GM23338 (cell line): Measurements from ENCODE around the gene HTR2B. TPM values are rescaled to one million over a fixed set of nuclear protein-coding genes. Genes with fewer than 3 reads are reported as not detected.

Experiments used
- ATAC-seq: fragments of 200-7000 bp; cut with Tn5 transposase; 3 replicates; pipeline ENCODE4 v1.9.1; 2020
- DNase-seq: peaks from one replicate; pipeline ENCODE4 v3.0.0-alpha.2; 2015; ENCODE audit warnings: low spot score
- H2AFZ ChIP-seq: fragments of 200-600 bp; sonication (generic); 2 replicates; pipeline ENCODE4 v1.8.0; 2016; ENCODE audit warnings: antibody characterized with exemption, mild to moderate bottlenecking, moderate library complexity
- H3F3A ChIP-seq: fragments of 200-600 bp; sonication (generic); replicated peaks from 2 replicates; pipeline ENCODE4 v1.8.0; 2017; ENCODE audit warnings: antibody characterized with exemption, mixed run types, low read depth
- H3K27ac ChIP-seq: fragments of 200-600 bp; sonication (generic); 2 replicates; pipeline ENCODE4 v1.6.1; 2016; ENCODE audit warnings: low read depth
- H3K27me3 ChIP-seq: fragments of 200-600 bp; sonication (generic); 2 replicates; pipeline ENCODE4 v1.8.0; 2016; ENCODE audit warnings: mild to moderate bottlenecking, mixed run types, moderate library complexity; ENCODE audit not compliant: insufficient read depth
- H3K36me3 ChIP-seq: fragments of 200-600 bp; sonication (generic); 2 replicates; pipeline ENCODE4 v1.8.0; 2016; ENCODE audit warnings: mild to moderate bottlenecking; ENCODE audit not compliant: insufficient read depth
- H3K4me1 ChIP-seq: fragments of 200-600 bp; sonication (generic); 2 replicates; pipeline ENCODE4 v1.8.0; 2016; ENCODE audit warnings: mild to moderate bottlenecking, moderate library complexity; ENCODE audit not compliant: insufficient read depth
- H3K4me2 ChIP-seq: fragments of 200-600 bp; sonication (generic); 2 replicates; pipeline ENCODE4 v1.7.1; 2017; ENCODE audit warnings: mixed run types
- H3K4me3 ChIP-seq: fragments of 200-600 bp; sonication (generic); 2 replicates; pipeline ENCODE4 v1.6.1; 2016; ENCODE audit warnings: mixed run types
- H3K79me2 ChIP-seq: fragments of 200-600 bp; sonication (generic); replicated peaks from 2 replicates; pipeline ENCODE4 v1.8.0; 2017; ENCODE audit warnings: mild to moderate bottlenecking; ENCODE audit not compliant: insufficient read depth
- H3K9me2 ChIP-seq: fragments of 200-600 bp; sonication (generic); 2 replicates; pipeline ENCODE4 v1.8.0; 2017; ENCODE audit not compliant: insufficient read depth
- H4K20me1 ChIP-seq: fragments of 200-600 bp; sonication (generic); replicated peaks from 2 replicates; pipeline ENCODE4 v1.8.0; 2017; ENCODE audit warnings: mild to moderate bottlenecking; ENCODE audit not compliant: insufficient read depth
- H3K27ac Mint-ChIP-seq: 2 replicates; pipeline ENCODE4 v1.8.0; 2020; ENCODE audit warnings: inconsistent platforms, mild to moderate bottlenecking, moderate library complexity, mixed read lengths
- H3K27me3 Mint-ChIP-seq: 3 replicates; pipeline ENCODE4 v1.8.0; 2022; ENCODE audit warnings: low read depth, mild to moderate bottlenecking, moderate library complexity, mixed read lengths, inconsistent platforms; ENCODE audit not compliant: insufficient read depth, poor library complexity
- H3K36me3 Mint-ChIP-seq: 3 replicates; pipeline ENCODE4 v1.8.0; 2021; ENCODE audit warnings: low read depth, mild to moderate bottlenecking, inconsistent platforms, moderate library complexity, mixed read lengths
- H3K4me1 Mint-ChIP-seq: 3 replicates; pipeline ENCODE4 v1.8.0; 2020; ENCODE audit warnings: mild to moderate bottlenecking, inconsistent platforms, mixed read lengths
- H3K4me3 Mint-ChIP-seq: 3 replicates; pipeline ENCODE4 v1.8.0; 2021; ENCODE audit warnings: moderate library complexity, mild to moderate bottlenecking, inconsistent platforms, mixed read lengths
- H3K9me3 Mint-ChIP-seq: 3 replicates; pipeline ENCODE4 v1.8.0; 2020; ENCODE audit warnings: moderate library complexity, mild to moderate bottlenecking, inconsistent platforms, mixed read lengths
- CTCF ChIP-seq, 2 experiments: fragments of 200-600 bp in 1 of 2; sonication (generic) in 1 of 2; conservative IDR thresholded peaks; 2 replicates each; pipeline versions ENCODE4 v1.5.1 to v1.6.1; 2016 to 2017; ENCODE audit warnings: antibody characterized with exemption in 2 of 2, low read depth in 2 of 2, mild to moderate bottlenecking in 2 of 2, moderate library complexity in 1 of 2
- NANOG ChIP-seq: IDR thresholded peaks from 2 replicates; pipeline ENCODE4 v1.6.1; 2016; ENCODE audit warnings: antibody characterized with exemption, borderline replicate concordance
- ZNF462 ChIP-seq: fragments of 250-450 bp; sonication (Bioruptor Pico); IDR thresholded peaks from 2 replicates; pipeline ENCODE4 v1.5.0; 2020; ENCODE audit warnings: mild to moderate bottlenecking, moderate library complexity
- polyA plus RNA-seq: library from polyadenylated mRNA; unstranded; fragments of >200 nt; fragmentation: Nextera tagmentation; extraction: Ambion mirVana; gene quantifications from 2 replicates; pipeline ENCODE4 v1.2.1, GENCODE V29; 2016
- total RNA-seq: library from RNA; depleted of rRNA; stranded (reverse); fragments of >200 nt; shearing (Covaris generic); gene quantifications from 2 replicates; pipeline ENCODE4 v1.2.3, GENCODE V29; 2014

HTR2B gene
- total and polyA plus RNA-seq, 2 experiments from 2014 or later, result 0.16 TPM; not detected in 1

- Histone ChIP-seq H4K20me1 (no peaks in the 10 kb centered on the region), H3K4me1 (peaks cover 10% of the 10 kb centered on the region), H3K4me3 (no peak overlapping the region), H3K9me2 (no peaks in the 10 kb centered on the region), H3K4me2 (no peak overlapping the region), H3K79me2 (no peaks in the 10 kb centered on the region), H2AFZ (no peak overlapping the region), H3K27me3 (no peaks in the 10 kb centered on the region), H3K27ac (no peak overlapping the region), H3F3A (no peaks in the 10 kb centered on the region), H3K36me3 (no peaks in the 10 kb centered on the region)
- Mint-ChIP-seq H3K27ac (no peak overlapping the region), H3K4me1 (peaks cover 29% of the 10 kb centered on the region), H3K4me3 (no peak overlapping the region), H3K36me3 (peaks cover 17% of the 10 kb centered on the region), H3K27me3 (peaks cover 4% of the 10 kb centered on the region), H3K9me3 (no peaks in the 10 kb centered on the region)
- ATAC-seq (no peak), DNase-seq (no peak)
- no peak for TF ChIP-seq NANOG
Measured at GRCh38 chr2:231110551-231110950, 14.3 kb downstream of the HTR2B start.

- H3K27me3 Mint-ChIP-seq, result peaks cover 3% of the 10 kb centered on the region
- H3K4me3 ChIP-seq, result no peak overlapping the region
- peaks cover 18% of the 10 kb centered on the region for H3K9me3 Mint-ChIP-seq
- peaks cover 8% of the 10 kb centered on the region for H3K79me2 ChIP-seq
- ATAC-seq, result peak; percentile 71
- no peak overlapping the region for H3K27ac ChIP-seq
- no peak overlapping the region for H3K27ac Mint-ChIP-seq
- H3K4me1 ChIP-seq, result no peaks in the 10 kb centered on the region
- TF ChIP-seq CTCF (conservative IDR thresholded peaks at IDR 0.05; ENCODE audit: low read depth in 2 of 2) (peak; percentile 85), ZNF462 (CRISPR knock-in tag) (no peak)
- no peaks in the 10 kb centered on the region for H3K9me2 ChIP-seq
- no peak overlapping the region for H3K4me2 ChIP-seq
- no peaks in the 10 kb centered on the region for H3K27me3 ChIP-seq
- DNase-seq, result peak; percentile 78
- H3K36me3 Mint-ChIP-seq, result peaks cover 42% of the 10 kb centered on the region
- H3K4me1 Mint-ChIP-seq, result no peaks in the 10 kb centered on the region; the same call in 2 of the 3 replicates
- H3F3A ChIP-seq, result no peaks in the 10 kb centered on the region
- no peak overlapping the region for H3K4me3 Mint-ChIP-seq
- H2AFZ ChIP-seq, result no peak overlapping the region
- 0 out of 2 replicates have a peak, but pooled peaks cover 6% of the 10 kb centered on the region for H4K20me1 ChIP-seq
- H3K36me3 ChIP-seq, result peaks cover 16% of the 10 kb centered on the region
Measured at GRCh38 chr2:231104115-231104713, 20.6 kb downstream of the HTR2B start.
